HG02642 (cell line): ENCODE measurements around the gene MIA2.
"Not testable (repeated sequence)": the region's sequence is repeated elsewhere in the genome, so short reads cannot be mapped to it uniquely, and the experiment has no call there.

Experiments used
- ATAC-seq: cut with Tn5 transposase; IDR thresholded peaks from one replicate; pipeline ENCODE4 v1.9.1; 2021; ENCODE audit warnings: mild to moderate bottlenecking; ENCODE audit not compliant: unreplicated experiment, poor library complexity

MIA2 gene

GRCh38 chr14:39230416-39231035, 3.2 kb upstream of the MIA2 start:
- ATAC-seq = no peak

GRCh38 chr14:39231751-39232553, 1.8 kb upstream of the MIA2 start:
- ATAC-seq = peak; percentile 71

DNA sequence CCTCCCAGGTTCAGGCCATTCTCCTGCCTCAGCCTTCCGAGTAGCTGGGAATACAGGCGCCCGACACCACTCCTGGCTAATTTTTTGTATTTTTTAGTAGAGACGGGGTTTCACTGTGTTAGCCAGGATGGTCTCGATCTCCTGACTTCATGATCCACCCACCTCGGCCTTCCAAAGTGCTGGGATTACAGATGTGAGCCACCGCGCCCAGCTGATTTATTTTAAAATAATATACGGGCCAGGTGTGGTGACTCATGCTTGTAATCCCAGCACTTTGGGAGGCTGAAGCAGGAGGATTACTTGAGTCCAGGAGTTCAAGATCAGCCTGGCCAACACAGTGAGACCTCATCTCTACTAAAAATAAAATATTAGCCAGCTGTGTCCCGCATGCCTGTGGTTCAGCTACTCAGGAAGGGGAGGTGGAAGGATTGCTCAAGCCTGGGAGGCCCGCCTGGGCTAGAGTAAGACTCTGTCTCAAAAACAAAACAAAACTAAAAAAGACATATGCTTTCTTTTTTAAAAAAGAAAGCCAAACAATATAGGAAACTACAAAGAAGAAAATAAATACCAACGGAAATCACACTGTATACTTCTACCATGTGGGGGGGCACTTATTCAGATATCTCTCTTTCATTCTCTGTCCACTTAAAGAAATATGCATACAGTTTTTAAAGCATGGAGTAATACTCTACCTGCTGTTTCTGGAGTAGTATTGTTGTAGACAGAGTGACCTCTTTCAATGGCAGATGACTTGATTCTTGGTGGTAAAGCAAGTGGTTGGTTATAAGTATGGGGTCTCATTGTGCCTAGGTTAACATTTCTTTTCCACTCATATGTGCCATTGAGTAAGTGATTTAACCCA, 930 bp upstream of the MIA2 start:
- no peak for ATAC-seq

DNA sequence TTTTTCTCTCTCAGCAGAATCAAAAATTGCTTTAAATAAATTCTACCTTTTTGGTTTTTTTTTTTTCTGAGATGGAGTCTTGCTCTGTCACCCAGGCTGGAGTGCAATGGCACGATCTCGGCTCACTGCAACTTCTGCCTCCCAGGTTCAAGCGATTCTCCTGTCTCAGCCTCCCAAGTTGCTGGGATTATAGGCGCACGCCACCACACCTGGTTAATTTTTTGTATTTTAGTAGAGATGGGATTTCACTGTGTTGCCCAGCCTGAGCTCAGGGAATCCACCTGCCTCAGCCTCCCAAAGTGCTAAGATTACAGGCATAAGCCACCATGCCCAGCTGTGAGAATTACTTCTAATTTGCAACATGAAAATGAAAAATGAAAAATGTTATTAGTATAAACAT, 1.3 kb downstream of the MIA2 start:
- not testable (repeated sequence) for ATAC-seq

DNA sequence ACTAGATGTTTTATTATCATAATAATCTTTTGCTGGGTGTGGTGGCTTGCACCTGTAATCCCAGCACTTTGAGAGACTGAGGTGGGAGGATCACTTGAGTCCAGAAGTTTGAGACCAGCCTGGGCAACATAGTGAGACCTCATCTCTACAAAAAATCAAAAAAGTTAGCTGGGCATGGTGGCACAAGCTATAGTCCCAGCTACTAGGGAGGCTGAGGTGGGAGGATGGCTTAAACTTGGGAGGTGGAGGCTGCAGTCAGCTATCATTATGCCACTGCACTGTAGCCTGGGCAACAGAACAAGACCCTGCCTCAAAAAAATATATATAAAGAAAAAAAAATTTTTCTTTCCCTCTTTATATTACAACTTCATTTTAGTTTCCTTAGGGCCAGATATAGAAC, 1.8 kb downstream of the MIA2 start:
- not testable (repeated sequence) for ATAC-seq

DNA sequence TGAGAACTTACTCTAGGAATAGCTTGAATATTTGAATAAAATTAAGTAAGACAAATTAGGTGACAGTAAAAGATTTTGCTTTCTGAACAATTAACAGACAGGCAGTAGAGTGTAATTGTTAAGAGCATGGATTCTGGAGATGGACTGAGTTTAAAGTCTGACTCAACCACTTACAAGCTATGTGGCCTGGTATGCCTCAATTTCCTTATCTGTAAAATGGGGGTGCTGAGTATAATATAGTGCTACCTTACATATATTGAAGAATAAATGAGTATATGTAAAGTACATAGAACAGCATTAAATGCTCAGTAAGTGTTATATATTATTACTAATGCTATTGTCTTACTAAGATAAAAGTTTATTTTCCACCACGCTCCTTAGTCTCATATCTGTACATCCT, 7.1 kb downstream of the MIA2 start:
- ATAC-seq = no peak

- no peak for ATAC-seq
Measured at GRCh38 chr14:39241637-39242036, 7.9 kb downstream of the MIA2 start.

- ATAC-seq = no peak
Measured at GRCh38 chr14:39243831-39244230, 10.1 kb downstream of the MIA2 start.

GRCh38 chr14:39246618-39247017, 12.9 kb downstream of the MIA2 start:
- ATAC-seq = no peak

GRCh38 chr14:39247256-39247655, 13.5 kb downstream of the MIA2 start:
- ATAC-seq = no peak

DNA sequence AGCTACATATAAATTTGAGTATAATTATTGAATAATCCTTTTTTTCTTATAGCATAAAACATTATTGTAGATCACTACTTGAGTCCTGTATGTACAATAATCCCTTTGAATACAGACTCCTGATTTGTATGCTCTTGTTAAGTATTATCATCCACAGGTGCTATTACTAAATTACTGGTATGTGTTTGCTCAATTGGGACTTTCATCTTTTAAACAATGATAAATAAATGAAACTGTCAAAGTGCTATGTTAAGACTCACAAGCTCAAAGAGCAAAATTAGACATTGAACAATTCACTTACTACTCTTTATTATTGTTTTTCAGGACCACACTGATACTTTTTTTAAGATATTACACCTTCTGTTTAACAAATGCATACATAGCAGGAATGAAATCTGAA, 17.8 kb downstream of the MIA2 start:
- no peak for ATAC-seq

GRCh38 chr14:39257388-39257787, 23.7 kb downstream of the MIA2 start:
- ATAC-seq = not testable (repeated sequence)

GRCh38 chr14:39258782-39259545, 25.2 kb downstream of the MIA2 start:
- ATAC-seq = no peak

- ATAC-seq = not testable (repeated sequence)
Measured at GRCh38 chr14:39260161-39260560, 26.4 kb downstream of the MIA2 start.

GRCh38 chr14:39262214-39262613, 28.5 kb downstream of the MIA2 start:
- not testable (repeated sequence) for ATAC-seq

GRCh38 chr14:39264057-39264456, 30.3 kb downstream of the MIA2 start:
- ATAC-seq = no peak

- no peak for ATAC-seq
Measured at GRCh38 chr14:39264558-39264957, 30.8 kb downstream of the MIA2 start.

DNA sequence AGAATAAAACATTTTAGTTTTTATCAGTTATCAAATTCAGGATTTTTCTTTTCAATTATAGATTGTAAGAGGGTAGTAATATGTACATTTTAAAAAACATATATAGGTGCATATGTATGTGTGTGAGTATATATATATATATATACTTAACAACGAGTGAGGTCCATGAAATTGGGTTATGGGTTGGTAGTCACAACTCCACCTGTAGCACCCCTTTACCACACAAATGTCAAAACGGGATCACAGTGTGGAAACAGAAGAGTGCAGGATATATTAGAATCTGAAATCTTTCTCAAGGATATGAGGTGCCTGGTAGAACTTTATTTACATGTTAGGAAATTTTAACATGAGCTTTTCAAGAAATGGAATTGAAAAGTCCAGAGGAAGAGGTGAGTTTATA, 31.3 kb downstream of the MIA2 start:
- ATAC-seq = no peak

DNA sequence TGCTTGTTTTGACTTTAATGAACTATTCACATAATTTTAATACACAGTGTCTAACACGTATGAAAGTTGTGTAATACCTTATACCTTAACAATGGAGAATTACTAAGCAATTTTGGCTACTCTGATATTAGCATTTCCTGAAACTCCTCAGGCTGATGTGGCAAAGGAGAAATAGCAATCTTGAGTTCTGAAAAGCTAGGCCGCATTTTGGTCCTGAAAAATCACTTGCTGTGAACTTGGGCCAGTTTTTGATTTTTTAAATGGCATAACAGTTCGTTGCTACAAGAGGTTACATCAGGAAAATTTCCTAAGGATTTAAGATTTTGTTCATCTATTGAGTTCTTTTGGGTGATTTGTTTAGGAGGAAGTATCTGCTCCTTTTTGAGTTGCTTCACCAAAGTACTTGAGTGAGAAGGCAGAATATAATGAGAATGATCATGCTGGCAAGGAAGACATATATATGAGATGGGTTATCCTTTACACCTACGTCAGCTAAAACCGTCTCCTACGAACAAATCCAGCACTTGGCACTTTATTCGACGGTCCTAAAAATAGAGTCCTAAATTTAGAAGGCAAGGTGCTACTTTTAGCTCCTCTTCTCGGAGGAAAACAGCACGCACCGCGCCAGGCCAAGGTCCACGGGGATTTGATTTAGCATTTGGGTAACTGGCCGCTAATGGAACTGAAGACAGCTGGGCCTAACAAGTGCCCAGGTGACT, 32.2 kb downstream of the MIA2 start:
- no peak for ATAC-seq

GRCh38 chr14:39266525-39266870, 32.8 kb downstream of the MIA2 start:
- peak; percentile 37 for ATAC-seq
